Skeletal muscle tissue (tissue), 4 donors: ENCODE measurements around the gene INO80B. TPM values are rescaled to one million over a fixed set of nuclear protein-coding genes. Genes with fewer than 3 reads are reported as not detected.

Source experiments
- H3K27ac ChIP-seq: one replicate; pipeline ENCODE4 v1.7.0; 2013; ENCODE audit warnings: mild to moderate bottlenecking, low read depth, low read length, inconsistent platforms
- H3K27me3 ChIP-seq, 3 donors: one replicate each; pipeline ENCODE4 v1.7.0; 2013; ENCODE audit warnings: low read length in 3 of 3; ENCODE audit not compliant: control insufficient read depth in 3 of 3, insufficient read depth in 3 of 3
- H3K36me3 ChIP-seq, 3 donors: one replicate each; pipeline ENCODE4 v1.7.0; 2013; ENCODE audit warnings: low read length in 3 of 3; ENCODE audit not compliant: control insufficient read depth in 3 of 3, insufficient read depth in 3 of 3
- H3K4me1 ChIP-seq, 3 donors: one replicate each; pipeline ENCODE4 v1.7.0; 2013; ENCODE audit warnings: low read length in 3 of 3, mild to moderate bottlenecking in 3 of 3; ENCODE audit not compliant: control insufficient read depth in 3 of 3, insufficient read depth in 3 of 3
- H3K4me3 ChIP-seq, 3 donors: one replicate each; pipeline ENCODE4 v1.7.0; 2013; ENCODE audit warnings: low read length in 3 of 3
- H3K9ac ChIP-seq, 3 donors: one replicate each; pipeline ENCODE4 v1.7.0; 2013; ENCODE audit warnings: low read length in 3 of 3, mild to moderate bottlenecking in 3 of 3, moderate library complexity in 2 of 3, low read depth in 1 of 3
- H3K9me3 ChIP-seq, 3 donors: one replicate each; pipeline ENCODE4 v1.7.0; 2013; ENCODE audit warnings: low read length in 3 of 3; ENCODE audit not compliant: control insufficient read depth in 3 of 3
- total RNA-seq: library from RNA; depleted of rRNA; stranded (reverse); fragments of >200 nt; gene quantifications from one replicate; pipeline ENCODE4 v1.2.3, GENCODE V29; 2014
- donor health status: Osteomylitis.

INO80B gene
- total RNA-seq, 1 donor from 2014 or later, result 12.5 TPM

DNA sequence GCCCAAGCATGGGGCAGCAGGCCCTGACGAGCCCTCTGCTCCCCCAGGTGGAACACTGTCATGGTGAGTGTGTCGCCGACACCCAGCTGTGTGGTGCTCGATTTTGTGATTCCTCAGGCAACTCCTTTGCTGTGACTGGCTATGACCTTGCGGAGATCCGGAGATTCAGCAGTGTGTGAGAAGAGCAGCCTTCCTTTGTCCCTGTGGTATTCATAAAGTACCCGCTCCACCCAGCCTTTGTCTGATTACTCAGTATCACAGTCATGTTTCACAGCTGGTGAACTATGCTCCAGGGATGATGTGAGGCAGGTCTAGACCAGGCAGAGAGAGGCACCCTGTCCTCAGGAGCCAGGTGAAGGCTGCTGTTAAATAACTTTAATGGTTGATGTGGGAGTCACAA is 29.4 kb upstream of the INO80B start:
- Histone ChIP-seq H3K27ac (no peak overlapping the region), H3K36me3 (peaks cover 18 to 37% (median 22%) of the 10 kb centered on the region in 3 donors), H3K4me1 (peaks cover 12 to 15% (median 13%) of the 10 kb centered on the region in 3 donors), H3K9me3 (no peaks in the 10 kb centered on the region), H3K4me3 (no peak overlapping the region), H3K27me3 (peaks cover 6 to 21% (median 19%) of the 10 kb centered on the region in 3 donors), H3K9ac (no peak overlapping the region)

DNA sequence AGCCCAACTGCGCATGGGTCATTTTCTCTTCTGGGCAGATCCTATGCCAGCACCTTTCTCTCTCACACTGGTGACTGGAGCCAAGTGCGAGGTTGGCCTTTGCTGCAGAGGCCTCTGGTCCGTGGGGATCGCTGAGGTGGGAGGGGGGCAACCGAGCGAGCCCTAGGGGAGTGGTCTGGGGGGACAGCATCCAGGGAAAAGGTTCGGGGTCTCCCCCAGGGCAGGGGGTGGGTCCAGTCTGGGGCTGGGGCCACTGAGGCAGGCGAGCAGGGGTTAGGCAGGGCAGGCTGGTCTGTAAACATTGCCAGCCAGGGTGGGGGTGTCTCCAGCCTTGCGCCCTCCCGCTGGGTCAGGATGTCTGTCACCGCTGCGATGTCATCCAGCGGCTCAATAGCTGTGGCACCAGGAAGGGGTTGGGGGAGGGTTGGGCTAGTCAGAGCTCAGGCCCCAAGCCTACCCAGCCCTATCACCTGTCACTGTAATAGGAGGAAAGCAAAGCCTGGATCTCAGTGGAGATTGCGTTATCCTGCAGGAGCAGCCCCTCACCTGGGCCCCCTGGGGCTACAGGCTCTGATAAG is 28.6 kb upstream of the INO80B start:
- Histone ChIP-seq H3K9ac (no peak overlapping the region), H3K36me3 (peaks cover 19 to 40% (median 28%) of the 10 kb centered on the region in 3 donors), H3K27me3 (peaks cover 2 to 18% (median 16%) of the 10 kb centered on the region in 3 donors), H3K4me3 (no peak overlapping the region), H3K9me3 (no peaks in the 10 kb centered on the region), H3K4me1 (peaks cover 10 to 11% (median 10%) of the 10 kb centered on the region in 3 donors), H3K27ac (no peak overlapping the region)

DNA sequence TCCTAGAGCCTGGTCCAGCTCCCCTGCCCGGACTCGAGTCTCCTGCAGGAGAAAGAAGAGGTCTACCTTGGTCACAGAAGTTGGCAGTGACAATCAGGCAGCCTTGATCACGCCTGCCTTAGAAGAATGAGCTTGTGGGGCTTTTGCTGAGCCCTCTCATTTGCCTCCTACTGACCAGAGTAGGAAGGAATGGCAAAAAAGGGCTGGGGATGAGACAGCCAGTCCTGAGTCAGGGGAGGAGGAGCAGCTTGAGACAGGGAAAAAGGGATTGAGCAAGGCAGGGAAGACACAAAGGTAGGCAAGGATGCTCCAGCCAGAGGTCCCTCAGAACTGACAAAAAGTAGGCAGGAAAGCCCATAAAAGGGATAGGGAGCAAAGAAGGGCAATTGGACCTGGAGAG is 27.3 kb upstream of the INO80B start:
- no peaks in the 10 kb centered on the region for H3K4me1 ChIP-seq
- no peak overlapping the region for H3K27ac ChIP-seq
- no peak overlapping the region for H3K9ac ChIP-seq
- H3K9me3 ChIP-seq, result no peaks in the 10 kb centered on the region
- H3K4me3 ChIP-seq, result no peak overlapping the region
- peaks cover 0 to 6% (median 5%) of the 10 kb centered on the region in 3 donors for H3K27me3 ChIP-seq
- peaks cover 25 to 52% (median 36%) of the 10 kb centered on the region in 3 donors for H3K36me3 ChIP-seq

DNA sequence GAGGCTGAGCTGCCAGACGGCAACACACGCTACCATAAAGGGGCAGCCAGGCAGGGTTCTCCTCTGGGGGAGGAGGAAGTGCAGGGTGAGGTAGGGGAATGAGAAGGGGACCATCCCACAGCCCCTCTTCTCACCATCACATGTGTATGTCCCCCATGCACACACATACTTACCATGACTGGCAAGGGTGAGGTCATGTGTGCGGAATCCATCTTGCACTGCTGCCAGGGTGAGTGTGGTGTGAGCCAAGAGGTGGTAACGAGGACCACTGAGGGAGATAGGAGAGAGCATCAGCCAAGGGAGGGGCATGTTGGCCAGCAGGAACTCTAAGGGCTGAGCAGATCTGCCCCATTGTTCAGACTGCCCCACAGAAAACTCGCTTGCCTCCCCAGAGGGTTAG is 26.2 kb upstream of the INO80B start:
- H3K4me1 ChIP-seq, result no peaks in the 10 kb centered on the region
- H3K36me3 ChIP-seq, result peaks cover 25 to 52% (median 37%) of the 10 kb centered on the region in 3 donors

DNA sequence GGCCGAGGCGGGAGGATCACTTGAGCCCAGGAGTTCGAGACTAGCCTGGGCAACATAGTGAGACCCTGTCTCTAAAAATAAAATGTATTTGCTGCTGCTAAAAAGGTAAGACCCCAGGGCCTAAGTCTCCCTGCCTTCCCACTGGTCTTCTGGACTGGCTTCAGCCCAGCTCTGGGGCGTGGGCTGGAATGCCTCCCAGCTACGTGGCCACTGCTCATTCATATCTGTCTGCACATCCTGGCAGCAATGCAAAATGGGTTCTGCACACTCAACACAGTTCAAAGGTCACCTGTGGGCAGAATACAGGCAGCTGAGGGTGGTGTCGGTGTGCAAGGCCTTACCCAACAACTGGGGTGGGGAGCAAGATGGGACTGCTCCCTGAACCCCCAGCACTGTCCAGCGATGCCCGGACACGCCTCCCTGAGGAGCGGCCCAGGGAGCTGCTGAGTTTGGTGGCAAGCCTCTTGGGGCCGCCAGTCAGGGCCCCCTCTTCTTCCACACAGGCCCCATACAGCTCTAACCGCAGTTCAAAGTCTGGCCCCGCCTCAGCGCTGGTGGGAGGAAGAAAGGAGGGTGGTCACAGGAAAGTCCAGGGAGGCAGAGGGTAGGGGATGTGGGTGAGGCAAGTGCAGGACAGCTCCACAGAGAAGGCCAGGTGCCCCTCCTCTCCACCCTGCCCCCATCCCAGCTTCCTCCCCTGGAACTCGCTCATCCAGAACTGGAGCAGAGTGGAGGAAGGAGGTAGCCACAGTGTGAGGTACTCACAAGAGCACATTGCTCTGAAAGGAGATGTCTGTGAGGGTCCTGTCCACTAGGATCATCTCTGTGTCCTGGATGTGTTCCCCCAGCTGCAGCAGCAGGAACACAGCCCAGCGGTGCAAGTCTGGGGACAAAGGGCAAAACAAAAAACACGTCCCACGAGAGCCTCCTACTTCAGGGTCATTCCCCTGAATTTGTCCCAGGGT is 25.1 kb upstream of the INO80B start:
- Histone ChIP-seq H3K9ac (no peak overlapping the region), H3K36me3 (peaks cover 25 to 52% (median 37%) of the 10 kb centered on the region in 3 donors), H3K4me1 (no peaks in the 10 kb centered on the region), H3K4me3 (no peak overlapping the region), H3K9me3 (no peaks in the 10 kb centered on the region), H3K27ac (no peak overlapping the region), H3K27me3 (no peaks in the 10 kb centered on the region)

More for the DNA sequence above, 26.2 kb upstream of the INO80B start:
- no peak overlapping the region for H3K4me3 ChIP-seq
- no peak overlapping the region for H3K27ac ChIP-seq
- H3K27me3 ChIP-seq, result no peaks in the 10 kb centered on the region
- no peaks in the 10 kb centered on the region for H3K9me3 ChIP-seq
- H3K9ac ChIP-seq, result peak overlapping the region in 1 of 3 donors; percentile 6

DNA sequence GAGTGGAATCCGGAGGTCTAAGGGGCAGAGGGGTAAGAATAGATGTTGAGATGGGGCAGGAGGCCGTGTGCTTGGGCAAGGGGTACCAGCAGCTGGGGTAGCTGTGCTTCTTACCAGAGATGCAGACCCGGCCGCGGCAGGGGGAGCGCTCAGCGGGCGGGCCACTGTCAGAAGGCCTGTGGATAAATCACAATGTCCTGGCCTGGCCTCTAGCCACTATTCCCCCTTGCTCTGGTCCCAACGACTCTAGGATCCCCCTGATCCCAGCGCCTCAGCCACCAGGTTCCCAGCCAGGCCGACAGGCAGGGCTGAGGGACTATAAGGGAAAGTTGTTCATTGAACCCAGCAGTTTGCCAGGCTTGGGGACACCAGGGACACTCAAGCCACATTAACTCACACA is 24.4 kb upstream of the INO80B start:
- peaks cover 25 to 49% (median 37%) of the 10 kb centered on the region in 3 donors for H3K36me3 ChIP-seq
- no peaks in the 10 kb centered on the region for H3K9me3 ChIP-seq
- no peak overlapping the region for H3K27ac ChIP-seq
- H3K4me1 ChIP-seq, result no peaks in the 10 kb centered on the region
- no peak overlapping the region for H3K9ac ChIP-seq
- no peak overlapping the region for H3K4me3 ChIP-seq
- no peaks in the 10 kb centered on the region for H3K27me3 ChIP-seq

DNA sequence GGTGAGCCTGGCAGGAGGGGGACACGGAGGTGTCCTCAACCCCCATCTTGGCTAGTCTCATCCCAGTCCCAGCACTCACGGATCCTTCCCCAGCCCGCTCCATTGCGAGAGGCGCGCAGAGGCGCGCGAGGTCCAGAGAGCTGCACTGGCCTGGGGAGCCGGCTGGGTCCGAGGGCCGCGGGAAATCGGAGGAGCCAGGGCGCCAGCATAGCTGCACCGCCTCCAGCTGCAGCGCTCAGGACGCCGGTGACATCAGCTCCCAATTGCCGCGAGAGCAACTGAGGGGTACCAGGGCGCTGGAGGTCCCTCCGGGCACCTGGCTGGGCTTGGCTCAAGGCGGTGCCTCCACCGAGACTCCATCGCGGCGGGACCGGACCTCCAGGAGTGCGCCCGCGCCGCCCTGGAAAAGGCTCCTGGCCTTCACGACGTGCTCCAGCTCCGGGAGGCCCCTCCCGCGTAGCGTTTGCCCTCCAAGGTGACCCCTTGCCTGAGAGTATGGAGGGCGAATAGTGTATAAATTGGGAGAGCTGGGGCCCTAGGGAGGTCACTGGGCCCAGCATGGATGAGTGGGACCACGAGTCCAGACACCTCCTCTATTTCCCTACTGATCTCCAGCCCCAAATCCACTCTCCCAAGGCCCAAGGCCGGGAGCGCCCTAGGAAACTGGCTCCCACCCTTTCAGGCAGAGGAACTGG is 18.6 kb upstream of the INO80B start:
- H3K27ac ChIP-seq, result no peak overlapping the region
- no peak overlapping the region for H3K4me3 ChIP-seq
- H3K27me3 ChIP-seq, result peaks cover 0 to 22% (median 13%) of the 10 kb centered on the region in 3 donors
- no peaks in the 10 kb centered on the region for H3K9me3 ChIP-seq
- H3K36me3 ChIP-seq, result peaks cover 6 to 12% (median 9%) of the 10 kb centered on the region in 3 donors
- H3K9ac ChIP-seq, result peak overlapping the region in 1 of 3 donors; percentile 17
- peaks cover 21 to 28% (median 25%) of the 10 kb centered on the region in 3 donors for H3K4me1 ChIP-seq

DNA sequence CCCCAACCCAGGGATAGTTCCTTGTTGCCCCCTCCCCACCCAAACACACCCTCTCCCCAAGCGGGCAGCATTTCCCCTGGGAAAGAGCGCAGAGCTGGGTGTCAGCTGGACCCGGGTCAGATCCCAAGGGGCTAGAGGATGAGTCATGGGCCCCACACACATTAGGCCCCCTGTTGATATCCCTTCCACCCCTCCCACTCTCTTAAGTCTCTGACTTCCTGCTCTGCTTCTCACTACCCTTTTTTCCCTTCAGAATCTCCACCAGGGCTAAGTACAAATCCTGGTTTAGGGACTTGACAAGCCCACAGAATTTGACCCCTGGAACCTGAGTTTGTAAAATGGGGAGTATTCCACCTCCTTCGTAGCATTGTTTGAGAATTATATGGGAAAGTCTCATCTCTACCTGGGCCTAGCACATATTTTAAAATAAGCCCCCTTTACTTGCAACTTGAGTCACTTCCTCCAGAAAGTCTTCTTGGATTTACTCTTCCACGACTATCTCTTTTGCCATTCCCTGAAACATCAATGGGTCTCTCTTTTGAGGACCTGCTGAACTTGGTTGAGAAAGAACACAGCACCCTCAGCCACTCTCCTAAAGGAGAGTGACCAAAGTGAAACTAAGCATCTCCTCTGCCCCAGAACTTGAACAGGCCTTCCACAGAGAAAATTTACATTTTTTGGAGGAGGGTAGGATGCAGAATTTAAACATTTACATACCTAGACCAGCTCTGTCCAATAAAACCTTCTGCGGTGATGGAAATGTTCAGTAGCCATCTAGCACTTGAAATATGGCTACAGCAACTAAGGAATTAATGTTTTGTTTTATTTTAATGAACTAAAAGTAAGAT is 17.8 kb upstream of the INO80B start:
- Histone ChIP-seq H3K27me3 (peaks cover 0 to 31% (median 21%) of the 10 kb centered on the region in 3 donors), H3K9ac (no peak overlapping the region), H3K4me3 (no peak overlapping the region), H3K36me3 (peaks cover 3 to 6% (median 4%) of the 10 kb centered on the region in 3 donors), H3K4me1 (peaks cover 21 to 32% (median 31%) of the 10 kb centered on the region in 3 donors), H3K27ac (no peak overlapping the region), H3K9me3 (no peaks in the 10 kb centered on the region)

DNA sequence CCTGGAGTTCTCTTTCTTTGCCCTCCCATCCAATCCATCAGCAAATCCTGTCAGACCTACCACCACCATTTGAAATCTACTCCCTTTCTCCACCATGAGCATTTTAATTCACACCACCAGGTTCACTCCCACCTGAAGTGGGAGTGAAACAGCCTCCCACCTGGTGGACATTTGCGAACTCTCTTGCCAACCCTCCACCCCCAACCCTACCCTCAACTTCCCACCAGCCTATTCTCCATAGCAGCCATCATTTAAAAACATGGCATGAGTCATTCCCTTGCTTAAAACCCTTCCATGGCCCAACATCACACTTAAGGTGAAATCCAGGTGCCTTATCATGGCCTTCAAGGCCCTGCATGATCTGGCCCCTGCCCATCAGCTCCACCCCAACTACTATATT is 16.6 kb upstream of the INO80B start:
- peaks cover 0 to 37% (median 30%) of the 10 kb centered on the region in 3 donors for H3K27me3 ChIP-seq
- H3K9me3 ChIP-seq, result no peaks in the 10 kb centered on the region
- no peak overlapping the region for H3K9ac ChIP-seq
- H3K36me3 ChIP-seq, result no peaks in the 10 kb centered on the region
- no peak overlapping the region for H3K27ac ChIP-seq
- peaks cover 21 to 33% (median 32%) of the 10 kb centered on the region in 3 donors for H3K4me1 ChIP-seq
- H3K4me3 ChIP-seq, result no peak overlapping the region
